RPMI8226 (cell line): ENCODE measurements around the gene SLC22A13.
"Not testable (repeated sequence)": the region's sequence is repeated elsewhere in the genome, so short reads cannot be mapped to it uniquely, and the experiment has no call there.

Experiments used
- DNase-seq: peaks from one replicate; pipeline ENCODE4 v3.0.0-alpha.2; 2015

SLC22A13 gene, protein sequence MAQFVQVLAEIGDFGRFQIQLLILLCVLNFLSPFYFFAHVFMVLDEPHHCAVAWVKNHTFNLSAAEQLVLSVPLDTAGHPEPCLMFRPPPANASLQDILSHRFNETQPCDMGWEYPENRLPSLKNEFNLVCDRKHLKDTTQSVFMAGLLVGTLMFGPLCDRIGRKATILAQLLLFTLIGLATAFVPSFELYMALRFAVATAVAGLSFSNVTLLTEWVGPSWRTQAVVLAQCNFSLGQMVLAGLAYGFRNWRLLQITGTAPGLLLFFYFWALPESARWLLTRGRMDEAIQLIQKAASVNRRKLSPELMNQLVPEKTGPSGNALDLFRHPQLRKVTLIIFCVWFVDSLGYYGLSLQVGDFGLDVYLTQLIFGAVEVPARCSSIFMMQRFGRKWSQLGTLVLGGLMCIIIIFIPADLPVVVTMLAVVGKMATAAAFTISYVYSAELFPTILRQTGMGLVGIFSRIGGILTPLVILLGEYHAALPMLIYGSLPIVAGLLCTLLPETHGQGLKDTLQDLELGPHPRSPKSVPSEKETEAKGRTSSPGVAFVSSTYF

DNA sequence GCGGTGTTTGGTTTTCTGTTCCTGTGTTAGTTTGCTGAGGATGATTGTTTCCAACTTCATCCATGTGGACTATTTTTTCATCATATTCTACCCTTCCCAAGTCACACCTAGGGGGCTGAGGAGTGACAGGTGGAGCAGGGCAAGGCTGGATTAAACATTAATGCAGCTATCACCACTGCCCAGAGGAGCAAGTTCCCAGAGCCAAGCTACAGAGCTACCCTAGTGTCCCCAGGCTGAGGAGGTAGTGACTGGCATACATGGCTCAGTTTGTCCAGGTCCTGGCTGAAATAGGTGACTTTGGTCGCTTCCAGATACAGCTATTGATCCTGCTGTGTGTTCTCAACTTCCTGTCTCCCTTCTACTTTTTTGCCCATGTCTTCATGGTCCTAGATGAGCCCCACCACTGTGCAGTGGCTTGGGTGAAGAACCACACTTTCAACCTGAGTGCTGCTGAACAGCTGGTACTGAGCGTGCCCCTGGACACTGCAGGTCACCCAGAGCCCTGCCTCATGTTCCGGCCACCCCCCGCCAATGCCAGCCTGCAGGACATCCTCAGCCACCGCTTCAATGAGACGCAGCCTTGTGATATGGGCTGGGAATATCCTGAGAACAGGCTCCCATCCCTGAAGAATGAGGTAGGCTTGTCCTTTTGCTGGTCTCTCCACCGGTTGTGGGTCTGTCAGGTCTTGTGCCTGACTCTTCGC, at the start of gene SLC22A13:
SLC22A13 (plus strand) TSS at position 209 of the 704 bp plus-strand sequence; CDS start at position 258, 49 bp downstream.
- DNase-seq = no peak

DNA sequence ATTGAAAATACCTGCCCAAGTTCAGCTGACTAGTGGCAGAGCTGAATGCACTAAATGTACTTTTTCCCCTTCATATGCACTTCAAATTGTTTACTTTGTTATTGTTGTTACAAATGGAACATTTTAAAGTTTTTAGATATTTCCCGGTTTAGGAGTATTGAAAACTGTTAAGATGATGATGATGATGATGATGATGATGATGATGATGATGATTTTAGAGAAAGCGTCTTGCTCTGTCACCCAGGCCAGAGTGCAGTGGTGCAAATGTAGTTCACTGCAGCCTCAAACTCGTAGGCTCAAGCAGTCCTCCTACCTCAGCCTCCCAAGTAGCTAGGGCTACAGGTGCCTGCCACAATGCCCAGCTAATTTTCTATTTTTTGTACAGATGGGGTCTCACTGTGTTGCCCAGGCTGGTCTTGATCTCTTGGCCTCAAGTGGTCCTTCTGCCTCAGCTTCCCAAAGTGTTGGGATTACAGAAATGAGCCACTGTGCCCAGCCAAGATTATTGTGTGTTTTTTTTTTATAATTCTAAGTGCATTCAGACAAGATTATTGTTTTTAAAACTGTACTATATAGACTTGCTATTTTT, 45.9 kb upstream of the SLC22A13 start:
- DNase-seq = no peak

DNA sequence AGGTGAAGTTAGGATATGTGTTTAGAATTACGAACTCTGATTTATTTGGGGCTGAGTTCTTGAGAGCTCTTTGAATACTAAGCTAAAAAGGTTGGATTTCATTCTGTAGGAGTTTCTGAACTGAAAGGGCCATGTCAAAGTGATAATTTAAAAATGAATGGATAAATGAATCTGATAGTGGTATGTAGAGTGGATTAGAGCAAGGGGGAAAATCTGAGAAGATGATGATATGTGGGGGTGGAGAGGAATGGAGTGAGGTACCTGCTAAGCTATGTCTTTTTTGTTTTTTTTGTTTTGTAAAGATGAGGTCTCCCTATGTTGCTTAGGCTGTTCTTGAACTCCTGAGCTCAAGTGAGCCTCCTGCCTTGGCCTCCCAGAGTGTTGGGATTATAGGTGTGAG, 44.6 kb upstream of the SLC22A13 start:
- no peak for DNase-seq

DNA sequence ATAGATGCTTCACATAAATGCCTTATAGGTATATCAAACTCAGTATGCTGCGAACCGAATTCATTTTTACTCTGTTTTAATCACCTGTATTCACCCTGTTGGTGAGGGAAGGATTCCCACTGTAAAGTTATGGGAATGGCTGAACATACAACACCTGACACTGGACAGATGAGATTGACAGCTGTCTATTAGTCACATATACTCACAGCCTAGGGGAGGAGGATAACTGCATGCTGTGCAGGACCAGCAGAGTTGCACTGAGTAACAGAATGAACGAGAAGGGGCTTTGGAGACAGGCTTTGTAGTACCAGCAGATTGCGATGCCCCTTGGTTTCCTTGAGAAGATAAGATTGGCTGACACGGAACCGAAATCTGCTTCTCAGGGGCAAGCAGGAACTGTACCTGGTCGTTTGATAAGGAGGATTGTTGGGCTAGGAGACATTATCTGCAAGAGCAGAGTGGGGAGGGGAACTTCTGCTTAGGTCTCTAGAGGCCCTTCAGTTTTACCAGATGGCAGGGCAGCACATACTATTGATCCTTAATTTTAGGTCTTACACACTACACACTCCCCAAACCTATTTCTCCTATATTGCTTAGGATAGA, 43.5 kb upstream of the SLC22A13 start:
- no peak for DNase-seq

DNA sequence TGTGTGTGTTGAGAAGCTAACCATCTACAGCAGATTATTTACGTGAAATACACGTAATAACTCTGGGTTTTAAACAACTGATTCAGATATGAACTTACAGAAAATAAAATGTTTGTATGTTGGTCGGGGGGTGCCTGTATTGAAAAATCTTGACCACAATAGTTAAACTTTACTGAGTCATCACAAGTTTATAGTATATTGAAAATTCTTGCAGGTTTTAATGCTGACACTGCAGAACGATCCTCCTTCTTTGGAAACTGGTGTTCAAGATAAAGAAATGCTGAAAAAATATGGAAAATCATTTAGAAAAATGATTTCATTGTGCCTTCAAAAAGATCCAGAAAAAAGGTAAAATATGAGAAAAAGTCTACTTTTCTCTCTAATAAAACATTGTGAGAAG, 41.3 kb upstream of the SLC22A13 start:
- no peak for DNase-seq

DNA sequence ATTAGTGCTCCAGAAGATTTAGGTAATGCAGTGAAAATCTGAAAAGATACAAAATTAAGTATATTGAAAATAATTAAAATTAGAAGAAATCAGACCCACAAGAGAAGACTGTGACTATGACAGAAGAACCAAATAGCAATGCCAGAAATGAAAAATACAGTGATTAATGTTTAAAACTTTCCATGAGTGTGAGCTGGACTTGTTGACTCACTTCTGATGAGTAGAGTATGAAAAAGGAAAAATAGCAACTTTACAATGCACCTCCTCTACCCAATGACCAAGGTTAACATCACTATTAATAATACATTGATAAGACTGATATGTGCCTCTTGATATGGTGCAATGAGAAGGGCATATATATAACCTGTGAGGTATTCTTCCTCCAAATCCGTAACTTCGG, 39.3 kb upstream of the SLC22A13 start:
- DNase-seq = no peak

DNA sequence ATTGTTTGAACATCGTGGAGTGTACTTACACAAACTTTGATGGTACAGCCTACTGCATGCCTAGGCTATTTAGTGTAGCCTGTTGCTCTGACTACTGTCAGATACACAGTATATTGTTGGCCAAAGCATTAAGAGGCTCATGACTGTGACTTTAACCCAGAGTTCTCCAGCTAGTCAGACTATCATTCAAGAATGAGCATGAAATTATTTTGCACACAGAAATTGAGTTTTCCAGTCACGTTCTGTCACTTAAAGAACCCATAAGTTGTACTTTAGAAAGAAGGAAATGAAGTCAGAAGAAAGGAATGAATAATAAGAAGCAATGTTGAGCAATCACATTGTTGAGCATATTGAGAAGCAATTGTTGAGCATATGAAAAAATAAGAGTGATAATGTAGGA, 37.6 kb upstream of the SLC22A13 start:
- DNase-seq = no peak

DNA sequence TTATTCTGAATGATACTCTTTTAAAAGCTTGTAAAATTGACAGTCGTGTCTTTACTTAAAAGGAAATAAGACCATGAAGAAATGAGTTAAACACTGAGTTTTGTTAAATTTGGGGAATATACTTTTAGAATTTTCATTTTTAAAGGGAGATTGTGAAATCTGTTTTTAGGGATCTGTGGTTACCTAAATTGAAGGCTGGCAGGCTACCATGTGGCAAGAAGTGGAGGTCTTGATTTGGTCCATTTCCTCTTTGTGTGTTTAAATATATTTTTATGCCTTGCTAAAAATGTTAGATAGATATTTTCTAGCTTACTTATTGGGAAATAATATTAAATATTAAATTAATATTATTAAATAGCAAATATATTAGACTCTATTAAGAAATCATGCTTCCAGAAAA, 36.6 kb upstream of the SLC22A13 start:
- no peak for DNase-seq

DNA sequence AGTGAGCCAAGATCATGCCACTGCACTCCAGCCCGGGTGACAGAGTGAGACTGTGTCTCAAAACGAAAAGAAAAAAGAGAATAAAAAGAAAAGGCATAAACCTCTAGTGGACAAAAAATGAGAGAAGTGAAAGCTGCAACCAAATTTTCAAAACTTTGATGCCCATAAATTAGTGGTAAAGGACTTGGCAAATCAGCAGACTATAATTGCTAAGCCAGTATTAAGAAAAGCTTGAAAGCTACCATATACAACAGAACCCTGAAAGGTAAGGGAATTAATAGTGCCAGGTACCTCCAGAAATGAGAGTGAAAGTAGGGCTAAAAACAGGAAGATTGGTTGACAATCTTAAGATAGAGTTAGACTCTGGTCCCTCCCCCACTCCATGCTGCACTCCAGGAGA, 32.9 kb upstream of the SLC22A13 start:
- no peak for DNase-seq

DNA sequence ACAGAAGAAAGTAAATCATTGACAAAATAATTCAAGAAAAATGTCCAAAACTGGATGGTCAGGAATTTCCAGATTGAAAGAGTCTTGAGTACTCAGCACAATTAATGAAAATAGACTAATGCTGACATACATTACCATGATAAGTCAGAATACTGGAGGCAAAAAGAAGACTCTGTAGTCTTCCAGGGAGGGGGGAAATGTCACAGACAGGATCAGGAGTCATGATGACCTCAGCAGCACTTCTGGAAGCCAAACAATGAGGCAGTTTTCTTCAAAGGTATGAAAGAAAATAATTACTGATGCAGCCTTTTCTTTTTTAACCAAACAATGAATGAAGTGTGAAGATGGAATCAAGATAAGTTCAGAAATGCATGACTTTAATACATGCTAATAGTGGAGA, 30.1 kb upstream of the SLC22A13 start:
- no peak for DNase-seq

DNA sequence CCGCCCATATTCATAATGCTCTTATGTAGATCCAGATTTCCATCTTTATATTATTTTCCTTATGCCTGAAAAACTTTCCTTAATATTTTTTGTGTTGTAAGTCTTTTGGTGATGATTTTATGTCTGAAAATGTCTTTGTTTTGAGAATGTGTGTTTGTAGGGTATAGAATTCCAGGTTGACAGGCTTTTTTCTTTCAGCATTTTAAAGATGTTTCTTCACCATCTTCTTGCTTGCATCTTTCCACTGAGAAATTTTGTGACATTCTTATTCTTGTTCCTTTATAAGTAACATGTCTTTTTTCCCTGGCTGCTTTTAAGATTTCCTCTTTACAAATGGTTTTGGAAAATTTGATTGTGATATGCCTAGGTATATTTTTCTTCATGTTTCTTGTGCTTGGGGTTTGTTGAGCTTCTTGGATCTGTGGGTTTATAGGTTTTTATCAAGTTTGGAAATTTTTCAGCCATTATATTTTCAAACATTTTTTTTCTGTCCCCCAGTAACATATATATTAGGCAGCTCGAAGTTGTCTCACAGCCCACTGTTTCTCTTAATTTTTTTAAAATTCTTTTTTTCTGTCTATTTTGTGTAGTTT, 27.1 kb upstream of the SLC22A13 start:
- DNase-seq = no peak

DNA sequence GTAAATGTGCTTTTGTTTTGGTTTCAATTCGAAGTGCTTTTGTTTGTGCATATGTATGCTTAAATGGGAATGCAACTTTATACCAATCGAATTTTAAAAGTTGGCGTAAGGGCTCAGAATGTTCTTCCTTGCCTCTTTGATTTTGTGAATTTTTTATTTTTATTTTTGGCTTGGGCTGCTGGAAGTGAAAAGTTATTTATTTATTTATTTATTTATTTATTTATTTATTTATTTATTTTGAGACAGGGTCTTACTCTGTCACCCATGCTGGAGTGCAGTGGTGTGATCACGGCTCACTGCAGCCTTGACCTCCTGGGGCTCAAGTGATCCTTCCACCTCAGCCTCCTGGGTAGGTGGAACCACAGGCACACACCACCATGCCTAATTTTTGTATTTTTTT, 22.8 kb upstream of the SLC22A13 start:
- DNase-seq = not testable (repeated sequence)

DNA sequence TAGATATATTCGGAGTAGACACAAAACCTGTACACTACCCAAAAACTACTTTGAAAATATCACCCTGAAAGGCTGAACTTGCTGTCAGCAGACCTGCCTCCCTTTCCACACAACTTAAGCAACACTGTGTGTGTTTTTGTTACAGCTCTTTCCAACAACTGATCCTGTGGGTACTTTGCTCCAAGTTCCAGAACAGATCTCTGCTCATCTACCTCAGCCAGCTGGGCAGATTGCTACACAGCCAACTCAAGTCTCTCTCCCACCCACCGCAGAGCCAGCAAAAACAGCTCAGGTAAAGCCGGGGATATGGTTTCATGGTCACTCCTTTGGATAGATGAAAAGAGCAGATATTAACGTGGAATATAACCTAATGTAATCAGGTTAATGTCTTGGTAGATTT, 19.7 kb upstream of the SLC22A13 start:
- DNase-seq = no peak

DNA sequence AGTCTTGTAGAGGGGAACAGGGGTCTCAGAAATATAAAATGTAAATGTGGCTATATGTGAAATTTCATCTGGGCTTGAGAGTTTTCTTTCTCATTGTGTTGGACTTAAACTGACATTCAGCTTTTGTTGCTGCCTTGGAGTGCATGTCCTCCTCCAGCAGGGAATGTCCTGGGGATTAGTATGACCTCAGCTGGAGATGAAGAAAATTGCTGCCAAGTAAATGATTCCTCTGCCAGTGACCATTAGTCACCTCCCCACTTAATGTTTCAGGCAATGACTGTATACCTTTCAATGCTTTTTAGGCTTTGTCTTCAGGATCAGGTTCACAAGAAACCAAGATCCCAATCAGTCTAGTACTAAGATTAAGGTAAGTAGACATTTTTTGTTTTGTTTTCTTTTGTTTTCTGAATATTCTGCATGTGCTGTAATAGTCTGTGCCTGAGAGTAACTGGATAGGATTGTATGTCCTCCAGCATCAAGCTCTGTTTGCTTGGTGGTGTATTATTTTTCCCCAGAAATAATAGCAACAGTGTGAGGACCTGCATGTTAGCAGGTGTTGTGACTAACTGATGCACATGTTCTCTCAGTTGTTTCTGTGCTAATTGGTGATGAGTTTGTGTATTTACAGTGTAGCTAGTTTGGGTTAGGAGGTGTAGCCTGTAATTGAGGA, 18.1 kb upstream of the SLC22A13 start:
- DNase-seq = no peak

DNA sequence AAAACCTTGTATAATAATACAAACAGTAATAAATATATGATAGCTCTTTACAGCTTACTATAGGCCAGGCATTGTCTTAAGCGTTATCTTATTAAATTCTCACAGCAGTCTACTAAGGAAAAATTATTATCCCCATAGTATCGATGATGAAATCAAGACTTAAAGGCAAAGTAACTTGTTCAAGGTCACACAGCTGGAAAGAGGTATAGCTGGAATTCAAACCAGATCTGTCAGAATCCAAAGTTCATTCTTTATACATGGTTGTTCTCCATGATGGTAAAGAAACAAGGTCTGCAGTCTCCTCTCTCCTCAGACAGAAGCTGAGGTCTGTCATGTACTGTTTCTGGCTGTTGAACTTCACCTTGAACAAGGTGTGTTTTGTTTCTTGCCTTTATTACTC, 15.4 kb upstream of the SLC22A13 start:
- DNase-seq = no peak

DNA sequence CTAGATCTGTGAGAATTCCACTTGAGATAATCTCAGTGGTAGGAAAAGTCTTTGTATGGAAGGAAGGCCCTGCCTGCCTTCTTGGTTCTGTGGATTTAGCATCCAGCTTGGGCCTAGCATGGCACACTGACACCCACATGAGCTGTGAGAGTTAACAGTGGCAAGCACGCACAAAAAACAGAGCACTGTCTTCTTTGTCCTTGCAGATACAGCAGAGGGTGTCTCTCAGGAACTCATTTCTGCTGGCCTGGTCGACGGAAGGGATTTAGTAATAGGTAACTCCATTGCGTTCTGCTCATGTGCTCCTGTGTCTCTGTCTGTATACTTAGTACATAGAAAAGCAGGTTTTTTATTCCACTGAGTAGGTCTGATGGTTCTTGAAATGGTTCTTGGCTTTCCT, 14.4 kb upstream of the SLC22A13 start:
- no peak for DNase-seq

DNA sequence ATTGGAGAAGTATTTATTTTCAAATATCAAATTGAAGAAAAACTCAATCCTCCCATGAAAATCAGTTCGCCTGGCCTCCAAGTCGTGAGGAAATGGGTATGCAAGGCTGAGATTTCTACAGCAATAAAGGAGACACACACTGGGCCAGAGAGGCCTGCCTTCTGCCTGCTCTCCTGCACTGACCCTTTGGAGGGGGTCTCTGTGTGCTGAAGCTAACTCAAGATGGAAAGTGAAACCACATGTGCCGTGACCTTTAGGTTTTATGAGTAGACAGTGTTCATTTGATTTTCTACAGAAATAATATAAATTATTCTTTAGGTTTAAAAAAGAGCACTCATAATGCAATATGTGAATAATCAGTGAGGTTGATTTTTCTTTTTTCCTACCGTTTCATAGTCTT, 11.9 kb upstream of the SLC22A13 start:
- DNase-seq = no peak

DNA sequence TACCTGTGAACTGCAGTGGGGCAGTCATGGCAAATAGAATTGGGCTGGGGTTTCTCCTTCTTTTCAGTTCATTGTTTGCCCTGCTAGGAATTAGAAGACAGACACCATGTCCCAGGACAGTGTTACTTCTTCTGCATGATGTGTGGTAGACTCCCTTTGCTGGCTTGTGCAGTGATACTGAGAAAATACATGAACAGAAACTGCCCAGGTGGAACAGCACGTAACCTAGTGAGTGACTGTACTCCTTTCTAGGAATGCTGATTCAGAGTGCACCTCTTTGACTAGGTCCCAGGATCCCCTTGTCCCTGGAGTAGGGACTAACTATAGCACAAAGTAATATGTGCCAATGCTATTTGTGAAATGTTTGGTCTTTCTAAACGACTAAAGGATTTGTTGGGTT, 10.7 kb upstream of the SLC22A13 start:
- no peak for DNase-seq

DNA sequence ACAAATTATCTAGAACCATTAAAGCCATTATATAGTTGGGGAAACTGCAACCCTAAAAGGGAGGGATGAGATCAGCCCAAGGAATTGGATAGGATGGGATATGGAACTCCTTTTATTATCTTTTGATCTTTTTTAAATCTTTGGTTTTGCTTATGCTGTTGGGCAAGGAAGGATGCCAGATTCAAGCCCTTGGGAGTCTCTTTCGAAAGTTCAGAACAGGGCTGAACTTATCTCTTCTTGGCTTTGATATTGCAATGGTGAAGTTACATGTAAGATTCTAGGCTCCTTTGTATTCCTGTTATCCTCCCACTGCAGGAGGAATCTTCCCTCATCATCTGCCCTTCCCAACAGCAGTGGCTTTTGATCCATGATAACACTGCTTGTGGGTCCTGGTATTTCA, 10.0 kb upstream of the SLC22A13 start:
- DNase-seq = no peak

DNA sequence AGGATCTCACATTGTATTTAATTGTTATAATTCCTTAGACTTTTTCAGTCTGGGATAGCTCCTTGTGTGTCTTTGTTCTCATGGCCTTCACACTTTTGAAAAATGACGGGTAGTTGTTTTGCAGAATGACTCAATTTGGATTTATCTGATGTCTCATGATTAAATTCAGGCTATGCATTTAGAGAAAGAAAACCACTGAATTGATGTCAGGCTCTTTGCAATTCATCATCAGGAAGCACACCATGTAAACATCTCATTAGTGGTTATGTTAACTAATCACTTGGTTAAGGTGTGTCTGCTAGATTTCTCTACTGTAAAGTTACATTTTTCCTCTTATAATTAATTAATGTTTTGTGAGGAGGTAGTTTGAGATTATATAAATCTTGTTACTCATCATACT, 8.0 kb upstream of the SLC22A13 start:
- no peak for DNase-seq

DNA sequence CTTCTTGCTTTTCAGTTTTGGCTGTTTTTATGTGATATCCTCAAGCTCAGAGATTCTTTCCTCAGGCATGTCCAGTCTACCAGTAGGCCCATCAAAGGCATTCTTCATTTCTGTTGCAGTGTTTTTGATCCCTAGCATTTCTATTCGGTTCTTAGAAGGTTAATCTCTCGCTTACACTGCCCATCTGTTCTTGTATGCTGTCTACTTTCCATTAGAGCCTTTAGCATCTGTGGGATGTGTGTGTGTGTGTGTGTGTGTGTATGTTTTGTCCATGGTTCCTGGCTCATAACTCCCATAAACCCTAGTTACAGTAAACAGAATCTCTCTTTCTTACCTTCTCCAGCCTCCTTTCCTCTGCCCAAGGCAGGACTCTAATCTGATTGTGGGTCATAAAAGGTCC, 5.1 kb upstream of the SLC22A13 start:
- DNase-seq = no peak

DNA sequence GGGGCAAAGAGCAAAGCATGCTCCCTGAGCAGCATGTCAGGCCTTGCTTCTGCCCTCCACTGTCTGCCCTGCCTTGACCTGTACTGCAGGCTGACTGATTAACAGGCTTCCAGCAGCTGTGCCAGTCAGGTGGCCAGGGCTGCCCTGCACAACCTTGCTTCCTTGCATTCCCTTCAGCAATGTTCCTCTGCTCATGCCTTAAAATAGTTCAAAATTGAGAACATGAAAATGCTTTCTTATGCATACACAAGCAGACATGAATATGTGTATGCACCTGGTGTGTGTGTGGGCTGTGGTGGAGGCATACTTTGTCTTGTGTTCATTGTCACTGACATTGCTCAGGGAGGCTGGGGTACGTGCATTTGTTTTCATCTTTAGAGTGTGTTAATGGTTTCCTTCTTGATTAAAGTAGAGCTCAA, 1.2 kb upstream of the SLC22A13 start:
- peak; percentile 5 for DNase-seq
